IMR-90 (cell line): ENCODE data around the gene SRP9. TPM values are rescaled to one million over a fixed set of nuclear protein-coding genes. Genes with fewer than 3 reads are reported as not detected.
A peak's percentile ranks its signal among the peaks of the same experiment; 100 is the strongest.

Experiments
- ATAC-seq: fragments of 200-7000 bp; cut with Tn5 transposase; 2 replicates; pipeline ENCODE4 v1.9.1; 2020; ENCODE audit warnings: low read depth, mild to moderate bottlenecking, moderate library complexity
- BruUV-seq: library from RNA; stranded (reverse); fragments of 400-500 nt; replicated peaks from 2 replicates; lab custom pipeline; 2021; lab: Mats Ljungman, UMichigan
- CTCF ChIA-PET: fragments of 300-600 bp; formaldehyde crosslinking; extraction: SDS; loops from one replicate; lab custom pipeline; 2021; ENCODE audit warnings: antibody characterized with exemption; lab: Yijun Ruan, JAX
- POLR2A ChIA-PET: fragments of 300-600 bp; sonication (Branson Sonifier 250); formaldehyde crosslinking; loops from one replicate; lab custom pipeline; 2022; ENCODE audit warnings: antibody characterized with exemption; ENCODE audit not compliant: unreplicated experiment; lab: Charles Lee
- DNase-seq: peaks from one replicate; pipeline ENCODE4 v3.0.0; 2013
- H2AFZ ChIP-seq: replicated peaks from 2 replicates; pipeline ENCODE3; 2013; ENCODE audit warnings: low read length, mild to moderate bottlenecking; ENCODE audit not compliant: poor library complexity
- H2AK5ac ChIP-seq: 2 replicates; pipeline ENCODE4 v1.6.1; 2013; ENCODE audit warnings: low read depth, low read length, inconsistent platforms
- H2AK9ac ChIP-seq: replicated peaks from 2 replicates; pipeline ENCODE3; 2013; ENCODE audit warnings: mild to moderate bottlenecking, low read depth, low read length, moderate library complexity; ENCODE audit not compliant: poor library complexity
- H2BK120ac ChIP-seq: 2 replicates; pipeline ENCODE4 v1.6.1; 2013; ENCODE audit warnings: low read depth, low read length, inconsistent platforms
- H2BK15ac ChIP-seq: 3 replicates; pipeline ENCODE4 v1.6.1; 2013; ENCODE audit warnings: low read depth, low read length, inconsistent platforms
- H2BK20ac ChIP-seq: 2 replicates; pipeline ENCODE4 v1.6.1; 2013; ENCODE audit warnings: low read depth, mild to moderate bottlenecking, inconsistent platforms, low read length, moderate library complexity
- H2BK5ac ChIP-seq: 2 replicates; pipeline ENCODE4 v1.6.1; 2013; ENCODE audit warnings: mild to moderate bottlenecking, low read depth, low read length, inconsistent platforms; ENCODE audit not compliant: poor library complexity, severe bottlenecking
- H3K14ac ChIP-seq: replicated peaks from 2 replicates; pipeline ENCODE4 v1.6.1; 2013; ENCODE audit warnings: low read depth, low read length, inconsistent platforms
- H3K18ac ChIP-seq: 2 replicates; pipeline ENCODE4 v1.6.1; 2013; ENCODE audit warnings: low read depth, low read length, control low read depth
- H3K23ac ChIP-seq: 2 replicates; pipeline ENCODE4 v1.6.1; 2013; ENCODE audit warnings: low read depth, low read length, inconsistent platforms
- H3K27ac ChIP-seq: 2 replicates; pipeline ENCODE4 v1.5.1; 2013; ENCODE audit warnings: mild to moderate bottlenecking, control low read depth, low read length; ENCODE audit not compliant: insufficient read depth
- H3K27me3 ChIP-seq: 2 replicates; pipeline ENCODE4 v1.6.1; 2013; ENCODE audit warnings: low read length; ENCODE audit not compliant: control insufficient read depth, insufficient read depth
- H3K36me3 ChIP-seq: 2 replicates; pipeline ENCODE4 v1.6.1; 2013; ENCODE audit warnings: low read length, mixed read lengths; ENCODE audit not compliant: control insufficient read depth, insufficient read depth
- H3K4ac ChIP-seq: 2 replicates; pipeline ENCODE4 v1.6.1; 2013; ENCODE audit warnings: low read depth, low read length, inconsistent platforms
- H3K4me1 ChIP-seq: 2 replicates; pipeline ENCODE4 v1.6.1; 2013; ENCODE audit warnings: low read length, mixed read lengths; ENCODE audit not compliant: control insufficient read depth, insufficient read depth
- H3K4me2 ChIP-seq: 2 replicates; pipeline ENCODE4 v1.6.1; 2013; ENCODE audit warnings: low read depth, mild to moderate bottlenecking, control low read depth, low read length, moderate library complexity
- H3K4me3 ChIP-seq: 2 replicates; pipeline ENCODE4 v1.5.1; 2013; ENCODE audit warnings: low read depth, mild to moderate bottlenecking, control low read depth, low read length, moderate library complexity; ENCODE audit not compliant: insufficient read depth
- H3K56ac ChIP-seq: 2 replicates; pipeline ENCODE4 v1.6.1; 2013; ENCODE audit warnings: low read length, inconsistent platforms; ENCODE audit not compliant: insufficient read depth; ENCODE audit errors: extremely low read depth
- H3K79me1 ChIP-seq, 2 experiments: 2 replicates each; pipeline ENCODE4 v1.6.1; 2013; ENCODE audit warnings: low read length in 2 of 2, inconsistent platforms in 1 of 2, low read depth in 1 of 2
- H3K9ac ChIP-seq: 2 replicates; pipeline ENCODE4 v1.6.1; 2013; ENCODE audit warnings: low read depth, low read length, control low read depth
- H3K9me1 ChIP-seq: 2 replicates; pipeline ENCODE4 v1.6.1; 2013; ENCODE audit warnings: low read length, inconsistent platforms; ENCODE audit not compliant: insufficient read depth
- H3K9me3 ChIP-seq: 2 replicates; pipeline ENCODE4 v1.6.1; 2013; ENCODE audit warnings: low read length; ENCODE audit not compliant: control insufficient read depth, insufficient read depth
- H4K20me1 ChIP-seq: 2 replicates; pipeline ENCODE4 v1.6.1; 2013; ENCODE audit warnings: low read length, inconsistent platforms; ENCODE audit not compliant: insufficient read depth
- H4K5ac ChIP-seq: 2 replicates; pipeline ENCODE4 v1.6.1; 2013; ENCODE audit warnings: mild to moderate bottlenecking, low read depth, low read length, control low read depth
- H4K8ac ChIP-seq, 2 experiments: 2 replicates each; pipeline ENCODE4 v1.6.1; 2013; ENCODE audit warnings: low read depth in 2 of 2, low read length in 2 of 2, control low read depth in 1 of 2, inconsistent platforms in 1 of 2
- H4K91ac ChIP-seq: 2 replicates; pipeline ENCODE4 v1.6.1; 2013; ENCODE audit warnings: low read depth, low read length, inconsistent platforms; ENCODE audit not compliant: insufficient read depth
- MAZ ChIP-seq: IDR thresholded peaks from 2 replicates; pipeline ENCODE4 v1.6.1; 2012; ENCODE audit warnings: low read depth, mild to moderate bottlenecking, low read length, improper control_type of control experiment, moderate library complexity, borderline replicate concordance
- POLR2A ChIP-seq: IDR thresholded peaks from 2 replicates; pipeline ENCODE4 v1.6.1; 2012; ENCODE audit warnings: mild to moderate bottlenecking, low read depth, low read length
- RAD21 ChIP-seq: IDR thresholded peaks from 2 replicates; pipeline ENCODE4 v1.6.1; 2012; ENCODE audit warnings: low read length, improper control_type of control experiment
- WGBS, 2 experiments: methylation state at CpG; one replicate each; pipeline versions ENCODE4 v1.1.5 to v1.1.7; 2013; ENCODE audit warnings: missing lambda C conversion rate in 2 of 2; ENCODE audit not compliant: insufficient read length in 1 of 2; ENCODE audit errors: extremely low coverage in 2 of 2; 5-methylcytosine and 5-hydroxymethylcytosine counted together
- dilution Hi-C: fragments of 300-500 bp; cut with HindIII; formaldehyde crosslinking; loops from one replicate; pipeline ENCODE4 v1.14.3; 2018; ENCODE audit warnings: low sequenced_read_pairs; ENCODE audit not compliant: unreplicated experiment
- in situ Hi-C: fragments of 300-500 bp; cut with MboI; formaldehyde crosslinking; loops from 3 replicates; pipeline ENCODE4 v1.14.3; 2019; ENCODE audit warnings: low sequenced_read_pairs, inconsistent platforms, mixed read lengths
- intact Hi-C: fragments of 100-400 bp; cut with micrococcal nuclease; formaldehyde crosslinking; loops from 2 replicates; pipeline ENCODE4 v1.10.0; 2022
- polyA plus RNA-seq, 3 experiments: library from polyadenylated mRNA; depleted of rRNA; stranded (reverse); fragments of >200 nt; gene quantifications; 2 replicates each; pipeline ENCODE4 v1.2.3, GENCODE V29; 2012; ENCODE audit warnings: low replicate concordance in 1 of 3
- total RNA-seq: library from RNA; depleted of rRNA; stranded (reverse); fragments of >200 nt; gene quantifications from 2 replicates; pipeline ENCODE4 v1.2.3, GENCODE V29; 2012

SRP9 gene
- total and polyA plus RNA-seq, 2 of the 4 experiments (the other 2 are of a cell fraction) = 230 to 295 TPM

- Histone ChIP-seq H2BK120ac (peak overlapping the region; percentile 90), H2BK15ac (peak overlapping the region; percentile 69; the same call in 1 of the 3 replicates), H2AK5ac (peak overlapping the region; percentile 84), H3K9me3 (no peaks in the 10 kb centered on the region), H3K27me3 (no peaks in the 10 kb centered on the region), H2BK20ac (peak overlapping the region; percentile 88), H4K5ac (peak overlapping the region; percentile 14; the same call in 1 of the 2 replicates), H3K79me1 (0 out of 4 replicates have a peak, but pooled peaks cover 0 to 3% of the 10 kb centered on the region in 2 experiments), H2AK9ac (no peak overlapping the region), H3K23ac (peak overlapping the region; percentile 78), H3K4me3 (no peak overlapping the region), H3K56ac (peak overlapping the region; percentile 71), H3K18ac (peak overlapping the region; percentile 70), H4K8ac (peak overlapping the region; percentile 27 to 88; a peak in 3 of 4 replicates), H3K14ac (peak overlapping the region; percentile 73; the same call in 1 of the 2 replicates), H2BK5ac (peak overlapping the region; percentile 64), H2AFZ (peak overlapping the region; percentile 65), H3K36me3 (no peaks in the 10 kb centered on the region), H4K20me1 (peaks cover 4% of the 10 kb centered on the region; the same call in 1 of the 2 replicates), H4K91ac (peak overlapping the region; percentile 87), H3K9me1 (peaks cover 21% of the 10 kb centered on the region), H3K27ac (peak overlapping the region; percentile 77), H3K9ac (peak overlapping the region; percentile 5; the same call in 1 of the 2 replicates), H3K4ac (peak overlapping the region; percentile 88), H3K4me1 (peaks cover 34% of the 10 kb centered on the region), H3K4me2 (peak overlapping the region; percentile 5; the same call in 1 of the 2 replicates)
- TF ChIP-seq POLR2A = no peak
- 0 out of 2 replicates have a peak, but pooled peaks have one; percentile 4 for TF ChIP-seq RAD21
- TF ChIP-seq MAZ = peak; percentile 25; the same call in 1 of the 2 replicates
- no CpG with 5 or more reads among the region's 17 CpGs for WGBS, 2 experiments
- DNase-seq (peak; percentile 56), ATAC-seq (peak; percentile 32)
- in situ Hi-C loops = loop anchor here (5.0 kb wide), 1 partner anchor 121 kb away; no protein-coding TSS in a partner anchor
- intact Hi-C loops = loop anchor here (1.0 kb wide), 1 partner anchor 115 kb away; the partner anchor contains the start of gene ENAH
- CTCF ChIA-PET = interaction anchor here (0.7 to 1.1 kb wide), 2 partner anchors 10 to 18 kb away, joined by 3 to 5 read pairs; partner anchors contain the start of gene SRP9
- POLR2A ChIA-PET = interaction anchor here (0.5 to 0.7 kb wide), 7 partner anchors 11 to 295 kb away, joined by 3 to 7 read pairs (median 3); partner anchors contain the start of gene LEFTY1
- dilution Hi-C loops = no loop called here
- no TSS peak for BruUV-seq
Observed at GRCh38 chr1:225767634-225768540, 9.7 kb upstream of the SRP9 start.
